ENCODE data around the gene ALDH4A1. TPM values are rescaled to one million over a fixed set of nuclear protein-coding genes. Genes with fewer than 3 reads are reported as not detected.

Gene ALDH4A1
- 10.7 to 11.5 TPM (median 11.5 TPM) in 3 replicates for total RNA-seq

GRCh38 chr1:18902523-18903290 lies at the start of gene ALDH4A1:
Gene ALDH4A1 (minus strand): TSS chr1:18902555. CDS start chr1:18902523, 32 bp downstream.
- peak within 1 kb of the TSS; percentile 97 for H3K4me3 Mint-ChIP-seq
- H3K27ac Mint-ChIP-seq, result peak within 1 kb of the TSS; percentile 99
- TF ChIP-seq, protein P1, sequence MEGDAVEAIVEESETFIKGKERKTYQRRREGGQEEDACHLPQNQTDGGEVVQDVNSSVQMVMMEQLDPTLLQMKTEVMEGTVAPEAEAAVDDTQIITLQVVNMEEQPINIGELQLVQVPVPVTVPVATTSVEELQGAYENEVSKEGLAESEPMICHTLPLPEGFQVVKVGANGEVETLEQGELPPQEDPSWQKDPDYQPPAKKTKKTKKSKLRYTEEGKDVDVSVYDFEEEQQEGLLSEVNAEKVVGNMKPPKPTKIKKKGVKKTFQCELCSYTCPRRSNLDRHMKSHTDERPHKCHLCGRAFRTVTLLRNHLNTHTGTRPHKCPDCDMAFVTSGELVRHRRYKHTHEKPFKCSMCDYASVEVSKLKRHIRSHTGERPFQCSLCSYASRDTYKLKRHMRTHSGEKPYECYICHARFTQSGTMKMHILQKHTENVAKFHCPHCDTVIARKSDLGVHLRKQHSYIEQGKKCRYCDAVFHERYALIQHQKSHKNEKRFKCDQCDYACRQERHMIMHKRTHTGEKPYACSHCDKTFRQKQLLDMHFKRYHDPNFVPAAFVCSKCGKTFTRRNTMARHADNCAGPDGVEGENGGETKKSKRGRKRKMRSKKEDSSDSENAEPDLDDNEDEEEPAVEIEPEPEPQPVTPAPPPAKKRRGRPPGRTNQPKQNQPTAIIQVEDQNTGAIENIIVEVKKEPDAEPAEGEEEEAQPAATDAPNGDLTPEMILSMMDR (IDR thresholded peaks at IDR 0.05; ENCODE audit: unreplicated experiment), result no peak
- H3K9me3 Mint-ChIP-seq, result no peaks in the 10 kb centered on the region
- H3K36me3 Mint-ChIP-seq, result no peaks in the 10 kb centered on the region
- H3K27me3 Mint-ChIP-seq (ENCODE audit: low read depth), result no peaks in the 10 kb centered on the region
- H3K4me1 Mint-ChIP-seq, result peaks cover 17% of the 10 kb centered on the region
- DNase-seq (ENCODE audit: low spot score in 2 of 2, unreplicated experiment in 2 of 2), result peak; percentile 88 to 91

GRCh38 chr1:18951818-18952391 lies 49.5 kb upstream of the ALDH4A1 start:
- H3K27me3 Mint-ChIP-seq (ENCODE audit: low read depth), result peaks cover 19% of the 10 kb centered on the region
- no peaks in the 10 kb centered on the region for H3K9me3 Mint-ChIP-seq
- TF ChIP-seq, protein P1 (IDR thresholded peaks at IDR 0.05; ENCODE audit: unreplicated experiment), result no peak
- DNase-seq (ENCODE audit: low spot score in 2 of 2, unreplicated experiment in 2 of 2), result no peak
- H3K4me3 Mint-ChIP-seq, result no peak overlapping the region
- H3K4me1 Mint-ChIP-seq, result peaks cover 47% of the 10 kb centered on the region
- H3K36me3 Mint-ChIP-seq, result no peaks in the 10 kb centered on the region
- H3K27ac Mint-ChIP-seq, result no peak overlapping the region

- H3K4me1 Mint-ChIP-seq, result peaks cover 49% of the 10 kb centered on the region
- TF ChIP-seq, protein P1 (IDR thresholded peaks at IDR 0.05; ENCODE audit: unreplicated experiment), result no peak
- no peaks in the 10 kb centered on the region for H3K9me3 Mint-ChIP-seq
These were observed 49.1 kb upstream of the ALDH4A1 start for GRCh38 chr1:18951416-18951815.

GRCh38 chr1:18950401-18951026 lies 48.2 kb upstream of the ALDH4A1 start:
- TF ChIP-seq, protein P1 (IDR thresholded peaks at IDR 0.05; ENCODE audit: unreplicated experiment), result no peak
- Mint-ChIP-seq H3K36me3 (no peaks in the 10 kb centered on the region), H3K27ac (peak overlapping the region; percentile 72), H3K4me3 (no peak overlapping the region), H3K4me1 (peaks cover 54% of the 10 kb centered on the region), H3K9me3 (no peaks in the 10 kb centered on the region), H3K27me3 (ENCODE audit: low read depth) (peaks cover 19% of the 10 kb centered on the region)
- DNase-seq (ENCODE audit: low spot score in 2 of 2, unreplicated experiment in 2 of 2), result no peak

More at GRCh38 chr1:18951416-18951815, 49.1 kb upstream of the ALDH4A1 start:
- DNase-seq (ENCODE audit: low spot score in 2 of 2, unreplicated experiment in 2 of 2), result no peak
- H3K36me3 Mint-ChIP-seq, result no peaks in the 10 kb centered on the region
- H3K4me3 Mint-ChIP-seq, result no peak overlapping the region
- no peak overlapping the region for H3K27ac Mint-ChIP-seq
- peaks cover 19% of the 10 kb centered on the region for H3K27me3 Mint-ChIP-seq (ENCODE audit: low read depth)

DNA sequence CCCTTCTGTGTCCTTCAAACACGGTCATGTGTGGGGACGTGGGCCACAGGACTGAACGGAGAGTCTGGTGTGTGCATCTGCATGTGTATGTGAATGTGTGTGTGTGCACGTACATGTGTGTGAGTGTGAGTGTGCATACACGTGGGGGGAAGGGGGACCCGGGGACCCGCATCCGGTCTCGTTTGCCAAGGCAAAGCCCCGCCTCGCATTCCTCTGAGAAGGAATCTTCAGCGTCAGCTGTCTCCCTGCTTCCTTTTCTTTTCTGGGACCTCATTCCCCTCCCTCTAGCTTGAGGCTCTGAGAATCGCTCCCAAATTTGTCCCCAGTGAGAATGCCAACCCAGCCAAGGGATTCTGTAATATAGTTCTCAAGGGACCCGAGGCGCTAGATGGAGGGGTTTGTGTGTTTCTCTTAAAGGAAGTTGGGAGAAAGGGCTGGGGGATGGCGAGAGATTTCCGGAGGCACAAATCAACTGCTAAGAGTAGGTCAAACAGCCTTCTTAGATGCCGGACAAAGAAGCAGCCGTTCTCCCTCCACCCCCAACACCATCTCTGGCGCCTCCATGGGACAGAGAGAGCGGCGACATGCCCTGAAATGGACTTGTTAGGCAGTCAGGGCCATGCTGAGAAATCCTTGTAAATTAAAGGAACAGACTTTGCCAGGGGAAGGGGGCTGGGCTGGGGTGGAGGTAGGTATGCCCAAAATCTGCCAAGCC lies 47.5 kb upstream of the ALDH4A1 start:
- H3K9me3 Mint-ChIP-seq, result no peaks in the 10 kb centered on the region
- peak overlapping the region; percentile 72 for H3K27ac Mint-ChIP-seq

More for the DNA sequence above, 47.5 kb upstream of the ALDH4A1 start:
- no peak for DNase-seq (ENCODE audit: low spot score in 2 of 2, unreplicated experiment in 2 of 2)
- peaks cover 15% of the 10 kb centered on the region for H3K27me3 Mint-ChIP-seq (ENCODE audit: low read depth)
- H3K4me1 Mint-ChIP-seq, result peaks cover 56% of the 10 kb centered on the region
- TF ChIP-seq, protein P1 (IDR thresholded peaks at IDR 0.05; ENCODE audit: unreplicated experiment), result no peak
- no peaks in the 10 kb centered on the region for H3K36me3 Mint-ChIP-seq
- peak overlapping the region; percentile 21 for H3K4me3 Mint-ChIP-seq
